Esophagus squamous epithelium (tissue), 4 donors: ENCODE measurements around the gene MTRFR.

Experiments used
- POLR2A ChIP-seq, 4 donors: fragments of 450-650 bp; IDR thresholded peaks; one replicate each; pipeline ENCODE4 v1.6.1; 2017; ENCODE audit warnings: antibody characterized with exemption in 4 of 4, mild to moderate bottlenecking in 4 of 4, moderate library complexity in 3 of 4
- TF ChIP-seq, protein P1 (sequence below), 6 experiments: fragments of 450-650 bp in 4 of 6; fragments of 200-600 bp in 2 of 6; sonication (generic) in 2 of 6; IDR thresholded peaks; one replicate each; pipeline ENCODE4 v1.5.1; 2016 to 2019; ENCODE audit warnings: antibody characterized with exemption in 6 of 6, mild to moderate bottlenecking in 4 of 6, moderate library complexity in 4 of 6

- no peak for TF ChIP-seq POLR2A (IDR thresholded peaks at IDR 0.05)
- TF ChIP-seq, protein P1, sequence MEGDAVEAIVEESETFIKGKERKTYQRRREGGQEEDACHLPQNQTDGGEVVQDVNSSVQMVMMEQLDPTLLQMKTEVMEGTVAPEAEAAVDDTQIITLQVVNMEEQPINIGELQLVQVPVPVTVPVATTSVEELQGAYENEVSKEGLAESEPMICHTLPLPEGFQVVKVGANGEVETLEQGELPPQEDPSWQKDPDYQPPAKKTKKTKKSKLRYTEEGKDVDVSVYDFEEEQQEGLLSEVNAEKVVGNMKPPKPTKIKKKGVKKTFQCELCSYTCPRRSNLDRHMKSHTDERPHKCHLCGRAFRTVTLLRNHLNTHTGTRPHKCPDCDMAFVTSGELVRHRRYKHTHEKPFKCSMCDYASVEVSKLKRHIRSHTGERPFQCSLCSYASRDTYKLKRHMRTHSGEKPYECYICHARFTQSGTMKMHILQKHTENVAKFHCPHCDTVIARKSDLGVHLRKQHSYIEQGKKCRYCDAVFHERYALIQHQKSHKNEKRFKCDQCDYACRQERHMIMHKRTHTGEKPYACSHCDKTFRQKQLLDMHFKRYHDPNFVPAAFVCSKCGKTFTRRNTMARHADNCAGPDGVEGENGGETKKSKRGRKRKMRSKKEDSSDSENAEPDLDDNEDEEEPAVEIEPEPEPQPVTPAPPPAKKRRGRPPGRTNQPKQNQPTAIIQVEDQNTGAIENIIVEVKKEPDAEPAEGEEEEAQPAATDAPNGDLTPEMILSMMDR (IDR thresholded peaks at IDR 0.05), result no peak
Observed at GRCh38 chr12:123268850-123269249, 35.6 kb downstream of the MTRFR start.
